ENCODE data around the gene SLC25A26.

SLC25A26 gene

GRCh38 chr3:66380200-66380932 lies 159.6 kb downstream of the SLC25A26 start:
- no peak for DNase-seq

GRCh38 chr3:66381626-66382025 lies 160.8 kb downstream of the SLC25A26 start:
- DNase-seq = no peak

GRCh38 chr3:66382142-66382541 lies 161.3 kb downstream of the SLC25A26 start:
- no peak for DNase-seq

- DNase-seq = no peak
These were observed 162.2 kb downstream of the SLC25A26 start for GRCh38 chr3:66383023-66383422.

- DNase-seq = no peak
These were observed 163.4 kb downstream of the SLC25A26 start for GRCh38 chr3:66383998-66384745.

GRCh38 chr3:66385066-66385465 lies 164.3 kb downstream of the SLC25A26 start:
- no peak for DNase-seq

GRCh38 chr3:66386011-66386924 lies 165.5 kb downstream of the SLC25A26 start:
- no peak for DNase-seq

GRCh38 chr3:66386925-66387650 lies 166.3 kb downstream of the SLC25A26 start:
- DNase-seq = no peak

GRCh38 chr3:66390013-66390412 lies 169.2 kb downstream of the SLC25A26 start:
- DNase-seq = no peak

GRCh38 chr3:66392512-66392911 lies 171.7 kb downstream of the SLC25A26 start:
- DNase-seq = no peak

- no peak for DNase-seq
These were observed 172.1 kb downstream of the SLC25A26 start for GRCh38 chr3:66392966-66393332.

GRCh38 chr3:66393333-66394005 lies 172.7 kb downstream of the SLC25A26 start:
- DNase-seq = no peak

- DNase-seq = peak; percentile 70
These were observed 173.4 kb downstream of the SLC25A26 start for GRCh38 chr3:66394019-66394752.

GRCh38 chr3:66394753-66395249 lies 174.0 kb downstream of the SLC25A26 start:
- DNase-seq = no peak

- DNase-seq = no peak
These were observed 174.8 kb downstream of the SLC25A26 start for GRCh38 chr3:66395635-66396034.

GRCh38 chr3:66396161-66396760 lies 175.5 kb downstream of the SLC25A26 start:
- DNase-seq = no peak

- DNase-seq = no peak
These were observed 176.1 kb downstream of the SLC25A26 start for GRCh38 chr3:66396888-66397287.

- DNase-seq = no peak
These were observed 176.9 kb downstream of the SLC25A26 start for GRCh38 chr3:66397745-66398144.

GRCh38 chr3:66398228-66399025 lies 177.6 kb downstream of the SLC25A26 start:
- DNase-seq = no peak
